HepG2 (cell line): Measurements from ENCODE around the gene TUBA4B. TPM values are rescaled to one million over a fixed set of nuclear protein-coding genes. Genes with fewer than 3 reads are reported as not detected.

ENCODE experiments used
- HCFC1 ChIP-seq: fragments of 150-350 bp; IDR thresholded peaks from 2 replicates; pipeline ENCODE4 v1.6.1; 2014; ENCODE audit warnings: low read depth, low read length
- HNRNPLL ChIP-seq: fragments of 200-400 bp; formaldehyde crosslinking; IDR thresholded peaks from 2 replicates; pipeline ENCODE4 v1.6.1; 2017; ENCODE audit warnings: mild to moderate bottlenecking, low read depth, low read length; ENCODE audit not compliant: poor library complexity, severe bottlenecking
- IKZF1 ChIP-seq: fragments of 450-650 bp; IDR thresholded peaks from 2 replicates; pipeline ENCODE4 v1.7.1; 2016
- IRF2 ChIP-seq: IDR thresholded peaks from 2 replicates; pipeline ENCODE4 v1.6.1; 2018; ENCODE audit warnings: missing genetic modification reagents, missing compliant biosample characterization
- ZNF605 ChIP-seq: sonication (generic); formaldehyde crosslinking; IDR thresholded peaks from 2 replicates; pipeline ENCODE4 v1.8.0; 2022; ENCODE audit warnings: mild to moderate bottlenecking, missing genetic modification reagents
- ZNF773 ChIP-seq: sonication (generic); formaldehyde crosslinking; IDR thresholded peaks from 2 replicates; pipeline ENCODE4 v1.4.0; 2020; ENCODE audit warnings: missing genetic modification reagents, borderline replicate concordance
- ZNF775 ChIP-seq: sonication (generic); formaldehyde crosslinking; IDR thresholded peaks from 2 replicates; pipeline ENCODE4 v1.4.0; 2020; ENCODE audit warnings: missing genetic modification reagents, mild to moderate bottlenecking, moderate library complexity, borderline replicate concordance
- polyA plus RNA-seq, 8 experiments: library from polyadenylated mRNA; depleted of rRNA in 3 of 8; stranded (reverse) in 7 of 8; unstranded in 1 of 8; fragments of >200 nt; fragmentation: Illumina TruSeq in 4 of 8; extraction: Trizol in 4 of 8; gene quantifications; 2 replicates each; pipeline versions ENCODE4 v1.2.1 to v1.2.3, GENCODE V29; 2011 to 2016; ENCODE audit warnings: low read depth in 4 of 8, missing spikeins in 1 of 8, mixed read lengths in 1 of 8; ENCODE audit not compliant: insufficient read depth in 1 of 8
- total RNA-seq, 5 experiments: library from RNA; depleted of rRNA; stranded (reverse); fragments of >200 nt; fragmentation: Illumina TruSeq; extraction: Trizol; gene quantifications; 2 replicates each; pipeline ENCODE4 v1.2.3, GENCODE V29; 2016; ENCODE audit warnings: low read depth in 1 of 5
- TF ChIP-seq, protein P1 (sequence below): sonication (generic); formaldehyde crosslinking; IDR thresholded peaks from 2 replicates; pipeline ENCODE4 v1.4.0; 2020; ENCODE audit warnings: missing genetic modification reagents
- TF ChIP-seq, protein P2 (sequence below): sonication (generic); formaldehyde crosslinking; IDR thresholded peaks from 2 replicates; pipeline ENCODE4 v1.4.0; 2020; ENCODE audit warnings: missing genetic modification reagents, borderline replicate concordance
- TF ChIP-seq, protein P3 (sequence below): sonication (generic); formaldehyde crosslinking; IDR thresholded peaks from 2 replicates; pipeline ENCODE4 v1.4.0; 2020; ENCODE audit warnings: missing genetic modification reagents
- TF ChIP-seq, protein P4 (sequence below): sonication (generic); formaldehyde crosslinking; IDR thresholded peaks from 2 replicates; pipeline ENCODE4 v1.4.0; 2020; ENCODE audit warnings: mild to moderate bottlenecking, low read depth, missing genetic modification reagents
- TF ChIP-seq, protein P5 (sequence below): sonication (generic); formaldehyde crosslinking; IDR thresholded peaks from 2 replicates; pipeline ENCODE4 v1.8.1; 2022; ENCODE audit warnings: mild to moderate bottlenecking, missing genetic modification reagents

The TUBA4B gene
- total and polyA plus RNA-seq, 2 of the 13 experiments (the other 11 are each of a cell fraction or from before 2014, with no cell fraction given) = 0.18 to 0.22 TPM

DNA sequence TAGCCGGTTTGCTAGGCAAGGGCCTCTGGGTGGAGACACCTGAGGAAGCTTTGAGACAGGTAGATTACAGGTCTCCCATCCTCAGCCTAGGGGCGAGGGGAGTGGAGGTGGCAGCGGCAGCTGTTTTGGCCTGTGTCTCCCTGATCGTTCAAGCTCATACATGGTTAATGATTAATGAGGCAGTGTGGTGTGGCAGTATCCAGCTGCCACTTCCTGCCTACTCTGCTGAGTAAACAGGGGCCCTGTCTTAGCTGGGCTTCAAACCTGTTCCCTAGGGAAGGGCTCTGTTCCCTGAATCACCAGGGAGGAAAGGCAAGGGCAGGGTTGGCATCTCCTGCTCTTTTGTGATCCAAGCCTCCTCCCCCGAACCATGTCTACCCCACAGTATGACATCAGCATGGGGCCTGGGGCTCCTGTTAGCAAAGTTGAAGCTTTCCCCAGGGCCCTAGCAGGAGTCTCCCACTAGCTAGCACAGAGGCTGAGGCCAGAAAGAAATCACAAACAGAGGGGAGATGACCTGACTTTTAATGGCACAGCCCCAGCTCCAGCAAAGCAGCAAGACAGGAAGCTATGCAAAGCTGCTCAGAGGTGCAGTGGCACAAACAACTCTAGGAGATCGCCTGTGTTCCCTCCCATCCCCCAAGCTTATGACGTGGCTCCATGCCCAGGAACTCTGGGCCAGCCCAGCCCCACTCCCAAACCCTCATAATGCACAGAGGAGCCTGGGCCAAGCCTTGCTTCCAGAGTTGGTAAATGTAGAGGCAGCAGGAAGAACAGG, 3.7 kb upstream of the TUBA4B start (continued):
- TF ChIP-seq, protein P1, sequence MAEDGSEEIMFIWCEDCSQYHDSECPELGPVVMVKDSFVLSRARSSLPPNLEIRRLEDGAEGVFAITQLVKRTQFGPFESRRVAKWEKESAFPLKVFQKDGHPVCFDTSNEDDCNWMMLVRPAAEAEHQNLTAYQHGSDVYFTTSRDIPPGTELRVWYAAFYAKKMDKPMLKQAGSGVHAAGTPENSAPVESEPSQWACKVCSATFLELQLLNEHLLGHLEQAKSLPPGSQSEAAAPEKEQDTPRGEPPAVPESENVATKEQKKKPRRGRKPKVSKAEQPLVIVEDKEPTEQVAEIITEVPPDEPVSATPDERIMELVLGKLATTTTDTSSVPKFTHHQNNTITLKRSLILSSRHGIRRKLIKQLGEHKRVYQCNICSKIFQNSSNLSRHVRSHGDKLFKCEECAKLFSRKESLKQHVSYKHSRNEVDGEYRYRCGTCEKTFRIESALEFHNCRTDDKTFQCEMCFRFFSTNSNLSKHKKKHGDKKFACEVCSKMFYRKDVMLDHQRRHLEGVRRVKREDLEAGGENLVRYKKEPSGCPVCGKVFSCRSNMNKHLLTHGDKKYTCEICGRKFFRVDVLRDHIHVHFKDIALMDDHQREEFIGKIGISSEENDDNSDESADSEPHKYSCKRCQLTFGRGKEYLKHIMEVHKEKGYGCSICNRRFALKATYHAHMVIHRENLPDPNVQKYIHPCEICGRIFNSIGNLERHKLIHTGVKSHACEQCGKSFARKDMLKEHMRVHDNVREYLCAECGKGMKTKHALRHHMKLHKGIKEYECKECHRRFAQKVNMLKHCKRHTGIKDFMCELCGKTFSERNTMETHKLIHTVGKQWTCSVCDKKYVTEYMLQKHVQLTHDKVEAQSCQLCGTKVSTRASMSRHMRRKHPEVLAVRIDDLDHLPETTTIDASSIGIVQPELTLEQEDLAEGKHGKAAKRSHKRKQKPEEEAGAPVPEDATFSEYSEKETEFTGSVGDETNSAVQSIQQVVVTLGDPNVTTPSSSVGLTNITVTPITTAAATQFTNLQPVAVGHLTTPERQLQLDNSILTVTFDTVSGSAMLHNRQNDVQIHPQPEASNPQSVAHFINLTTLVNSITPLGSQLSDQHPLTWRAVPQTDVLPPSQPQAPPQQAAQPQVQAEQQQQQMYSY = no peak
- TF ChIP-seq IRF2 (CRISPR knock-in tag) (peak; percentile 58; the same call in 1 of the 2 replicates), IKZF1 (no peak), ZNF773 (no peak), HCFC1 (no peak), ZNF605 (peak; percentile 97), HNRNPLL (no peak), ZNF775 (CRISPR knock-in tag) (no peak; the same call in 1 of the 2 replicates)
- TF ChIP-seq, protein P2, sequence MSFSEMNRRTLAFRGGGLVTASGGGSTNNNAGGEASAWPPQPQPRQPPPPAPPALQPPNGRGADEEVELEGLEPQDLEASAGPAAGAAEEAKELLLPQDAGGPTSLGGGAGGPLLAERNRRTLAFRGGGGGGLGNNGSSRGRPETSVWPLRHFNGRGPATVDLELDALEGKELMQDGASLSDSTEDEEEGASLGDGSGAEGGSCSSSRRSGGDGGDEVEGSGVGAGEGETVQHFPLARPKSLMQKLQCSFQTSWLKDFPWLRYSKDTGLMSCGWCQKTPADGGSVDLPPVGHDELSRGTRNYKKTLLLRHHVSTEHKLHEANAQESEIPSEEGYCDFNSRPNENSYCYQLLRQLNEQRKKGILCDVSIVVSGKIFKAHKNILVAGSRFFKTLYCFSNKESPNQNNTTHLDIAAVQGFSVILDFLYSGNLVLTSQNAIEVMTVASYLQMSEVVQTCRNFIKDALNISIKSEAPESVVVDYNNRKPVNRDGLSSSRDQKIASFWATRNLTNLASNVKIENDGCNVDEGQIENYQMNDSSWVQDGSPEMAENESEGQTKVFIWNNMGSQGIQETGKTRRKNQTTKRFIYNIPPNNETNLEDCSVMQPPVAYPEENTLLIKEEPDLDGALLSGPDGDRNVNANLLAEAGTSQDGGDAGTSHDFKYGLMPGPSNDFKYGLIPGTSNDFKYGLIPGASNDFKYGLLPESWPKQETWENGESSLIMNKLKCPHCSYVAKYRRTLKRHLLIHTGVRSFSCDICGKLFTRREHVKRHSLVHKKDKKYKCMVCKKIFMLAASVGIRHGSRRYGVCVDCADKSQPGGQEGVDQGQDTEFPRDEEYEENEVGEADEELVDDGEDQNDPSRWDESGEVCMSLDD (CRISPR knock-in tag) = no peak
- TF ChIP-seq, protein P3, sequence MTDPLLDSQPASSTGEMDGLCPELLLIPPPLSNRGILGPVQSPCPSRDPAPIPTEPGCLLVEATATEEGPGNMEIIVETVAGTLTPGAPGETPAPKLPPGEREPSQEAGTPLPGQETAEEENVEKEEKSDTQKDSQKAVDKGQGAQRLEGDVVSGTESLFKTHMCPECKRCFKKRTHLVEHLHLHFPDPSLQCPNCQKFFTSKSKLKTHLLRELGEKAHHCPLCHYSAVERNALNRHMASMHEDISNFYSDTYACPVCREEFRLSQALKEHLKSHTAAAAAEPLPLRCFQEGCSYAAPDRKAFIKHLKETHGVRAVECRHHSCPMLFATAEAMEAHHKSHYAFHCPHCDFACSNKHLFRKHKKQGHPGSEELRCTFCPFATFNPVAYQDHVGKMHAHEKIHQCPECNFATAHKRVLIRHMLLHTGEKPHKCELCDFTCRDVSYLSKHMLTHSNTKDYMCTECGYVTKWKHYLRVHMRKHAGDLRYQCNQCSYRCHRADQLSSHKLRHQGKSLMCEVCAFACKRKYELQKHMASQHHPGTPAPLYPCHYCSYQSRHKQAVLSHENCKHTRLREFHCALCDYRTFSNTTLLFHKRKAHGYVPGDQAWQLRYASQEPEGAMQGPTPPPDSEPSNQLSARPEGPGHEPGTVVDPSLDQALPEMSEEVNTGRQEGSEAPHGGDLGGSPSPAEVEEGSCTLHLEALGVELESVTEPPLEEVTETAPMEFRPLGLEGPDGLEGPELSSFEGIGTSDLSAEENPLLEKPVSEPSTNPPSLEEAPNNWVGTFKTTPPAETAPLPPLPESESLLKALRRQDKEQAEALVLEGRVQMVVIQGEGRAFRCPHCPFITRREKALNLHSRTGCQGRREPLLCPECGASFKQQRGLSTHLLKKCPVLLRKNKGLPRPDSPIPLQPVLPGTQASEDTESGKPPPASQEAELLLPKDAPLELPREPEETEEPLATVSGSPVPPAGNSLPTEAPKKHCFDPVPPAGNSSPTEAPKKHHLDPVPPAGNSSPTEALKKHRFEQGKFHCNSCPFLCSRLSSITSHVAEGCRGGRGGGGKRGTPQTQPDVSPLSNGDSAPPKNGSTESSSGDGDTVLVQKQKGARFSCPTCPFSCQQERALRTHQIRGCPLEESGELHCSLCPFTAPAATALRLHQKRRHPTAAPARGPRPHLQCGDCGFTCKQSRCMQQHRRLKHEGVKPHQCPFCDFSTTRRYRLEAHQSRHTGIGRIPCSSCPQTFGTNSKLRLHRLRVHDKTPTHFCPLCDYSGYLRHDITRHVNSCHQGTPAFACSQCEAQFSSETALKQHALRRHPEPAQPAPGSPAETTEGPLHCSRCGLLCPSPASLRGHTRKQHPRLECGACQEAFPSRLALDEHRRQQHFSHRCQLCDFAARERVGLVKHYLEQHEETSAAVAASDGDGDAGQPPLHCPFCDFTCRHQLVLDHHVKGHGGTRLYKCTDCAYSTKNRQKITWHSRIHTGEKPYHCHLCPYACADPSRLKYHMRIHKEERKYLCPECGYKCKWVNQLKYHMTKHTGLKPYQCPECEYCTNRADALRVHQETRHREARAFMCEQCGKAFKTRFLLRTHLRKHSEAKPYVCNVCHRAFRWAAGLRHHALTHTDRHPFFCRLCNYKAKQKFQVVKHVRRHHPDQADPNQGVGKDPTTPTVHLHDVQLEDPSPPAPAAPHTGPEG (CRISPR knock-in tag) = no peak
- TF ChIP-seq, protein P4, sequence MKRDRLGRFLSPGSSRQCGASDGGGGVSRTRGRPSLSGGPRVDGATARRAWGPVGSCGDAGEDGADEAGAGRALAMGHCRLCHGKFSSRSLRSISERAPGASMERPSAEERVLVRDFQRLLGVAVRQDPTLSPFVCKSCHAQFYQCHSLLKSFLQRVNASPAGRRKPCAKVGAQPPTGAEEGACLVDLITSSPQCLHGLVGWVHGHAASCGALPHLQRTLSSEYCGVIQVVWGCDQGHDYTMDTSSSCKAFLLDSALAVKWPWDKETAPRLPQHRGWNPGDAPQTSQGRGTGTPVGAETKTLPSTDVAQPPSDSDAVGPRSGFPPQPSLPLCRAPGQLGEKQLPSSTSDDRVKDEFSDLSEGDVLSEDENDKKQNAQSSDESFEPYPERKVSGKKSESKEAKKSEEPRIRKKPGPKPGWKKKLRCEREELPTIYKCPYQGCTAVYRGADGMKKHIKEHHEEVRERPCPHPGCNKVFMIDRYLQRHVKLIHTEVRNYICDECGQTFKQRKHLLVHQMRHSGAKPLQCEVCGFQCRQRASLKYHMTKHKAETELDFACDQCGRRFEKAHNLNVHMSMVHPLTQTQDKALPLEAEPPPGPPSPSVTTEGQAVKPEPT = peak; percentile 37; the same call in 1 of the 2 replicates
- TF ChIP-seq, protein P5, sequence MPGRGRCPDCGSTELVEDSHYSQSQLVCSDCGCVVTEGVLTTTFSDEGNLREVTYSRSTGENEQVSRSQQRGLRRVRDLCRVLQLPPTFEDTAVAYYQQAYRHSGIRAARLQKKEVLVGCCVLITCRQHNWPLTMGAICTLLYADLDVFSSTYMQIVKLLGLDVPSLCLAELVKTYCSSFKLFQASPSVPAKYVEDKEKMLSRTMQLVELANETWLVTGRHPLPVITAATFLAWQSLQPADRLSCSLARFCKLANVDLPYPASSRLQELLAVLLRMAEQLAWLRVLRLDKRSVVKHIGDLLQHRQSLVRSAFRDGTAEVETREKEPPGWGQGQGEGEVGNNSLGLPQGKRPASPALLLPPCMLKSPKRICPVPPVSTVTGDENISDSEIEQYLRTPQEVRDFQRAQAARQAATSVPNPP (CRISPR knock-in tag) = peak; percentile 65; the same call in 1 of the 2 replicates
